Choroid plexus epithelial cell (primary cell): ENCODE measurements around the gene RBM6.

ENCODE experiments used
- DNase-seq: peaks from one replicate; pipeline ENCODE4 v3.0.0-alpha.2; 2010; ENCODE audit warnings: low read depth
- H3K4me3 ChIP-seq: 2 replicates; pipeline ENCODE4 v1.5.1; 2011; ENCODE audit warnings: low read depth, mild to moderate bottlenecking, control low read depth, low read length, moderate library complexity
- CTCF ChIP-seq: conservative IDR thresholded peaks from 2 replicates; pipeline ENCODE4 v1.5.1; 2011; ENCODE audit warnings: low read depth, mild to moderate bottlenecking, control low read depth, inconsistent platforms, low read length, moderate library complexity

Gene RBM6

GRCh38 chr3:50102558-50102957 is 162.6 kb downstream of the RBM6 start:
- no peak for DNase-seq
- no peak overlapping the region for H3K4me3 ChIP-seq
- no peak for TF ChIP-seq CTCF

GRCh38 chr3:50111757-50112156 is 171.8 kb downstream of the RBM6 start:
- H3K4me3 ChIP-seq: no peak overlapping the region
- no peak for TF ChIP-seq CTCF
- no peak for DNase-seq

GRCh38 chr3:50112462-50112861 is 172.5 kb downstream of the RBM6 start:
- TF ChIP-seq CTCF: no peak
- DNase-seq: no peak
- no peak overlapping the region for H3K4me3 ChIP-seq

GRCh38 chr3:50117120-50117519 is 177.2 kb downstream of the RBM6 start:
- TF ChIP-seq CTCF: no peak
- DNase-seq: no peak

GRCh38 chr3:50118237-50118636 is 178.3 kb downstream of the RBM6 start:
- no peak overlapping the region for H3K4me3 ChIP-seq
- no peak for DNase-seq
- TF ChIP-seq CTCF: no peak

More at GRCh38 chr3:50117120-50117519, 177.2 kb downstream of the RBM6 start:
- no peak overlapping the region for H3K4me3 ChIP-seq

- no peak for DNase-seq
- H3K4me3 ChIP-seq: no peak overlapping the region
- no peak for TF ChIP-seq CTCF
Measured at GRCh38 chr3:50119786-50120185, 179.8 kb downstream of the RBM6 start.

GRCh38 chr3:50120364-50121071 is 180.6 kb downstream of the RBM6 start:
- DNase-seq: no peak
- H3K4me3 ChIP-seq: no peak overlapping the region
- no peak for TF ChIP-seq CTCF
